Esophagus squamous epithelium (tissue), 5 donors: Measurements from ENCODE around the gene TNS1. TPM values are rescaled to one million over a fixed set of nuclear protein-coding genes. Genes with fewer than 3 reads are reported as not detected.
"Not testable (repeated sequence)": the region's sequence is repeated elsewhere in the genome, so short reads cannot be mapped to it uniquely, and the experiment has no call there.

Source experiments
- DNase-seq: peaks from one replicate; lab custom pipeline; 2025; lab: John Stamatoyannopoulos, UW
- H3K27ac ChIP-seq, 4 donors: fragments of 200-600 bp; sonication (generic); one replicate each; pipeline ENCODE4 v1.5.1; 2016 to 2019; ENCODE audit warnings: mild to moderate bottlenecking in 1 of 4
- H3K27me3 ChIP-seq, 4 donors: fragments of 200-600 bp; sonication (generic); 1 replicate in 3 of 4; 2 replicates in 1 of 4; pipeline versions ENCODE4 v1.5.1 to v1.6.0; 2017 to 2021; ENCODE audit warnings: antibody characterized with exemption in 1 of 4
- H3K36me3 ChIP-seq, 3 donors: fragments of 200-600 bp; sonication (generic); one replicate each; pipeline ENCODE4 v1.5.1; 2016 to 2019
- H3K4me1 ChIP-seq, 3 donors: fragments of 200-600 bp; sonication (generic); one replicate each; pipeline ENCODE4 v1.5.1; 2017 to 2019
- H3K4me3 ChIP-seq, 4 donors: fragments of 200-600 bp; sonication (generic); 1 replicate in 3 of 4; 2 replicates in 1 of 4; pipeline ENCODE4 v1.5.1; 2016 to 2019; ENCODE audit warnings: mild to moderate bottlenecking in 2 of 4, moderate library complexity in 1 of 4
- H3K9me3 ChIP-seq, 3 donors: fragments of 200-600 bp; sonication (generic); one replicate each; pipeline ENCODE4 v1.5.1; 2016 to 2019
- POLR2A ChIP-seq, 4 donors: fragments of 450-650 bp; IDR thresholded peaks; one replicate each; pipeline ENCODE4 v1.6.1; 2017; ENCODE audit warnings: antibody characterized with exemption in 4 of 4, mild to moderate bottlenecking in 4 of 4, moderate library complexity in 3 of 4
- WGBS, 2 donors: methylation state at CpG; one replicate each; pipeline ENCODE4 v1.1.5; 2018; 5-methylcytosine and 5-hydroxymethylcytosine counted together
- intact Hi-C: fragments of 100-400 bp; cut with DNase I; formaldehyde crosslinking; loops from one replicate; pipeline ENCODE4 v1.15.0; 2022
- total RNA-seq, 4 donors: library from RNA; depleted of rRNA; stranded (reverse); fragments of >200 nt; gene quantifications; one replicate each; pipeline ENCODE4 v1.1.0, GENCODE V29; 2016
- TF ChIP-seq, protein P1 (sequence below), 6 experiments: fragments of 450-650 bp in 4 of 6; fragments of 200-600 bp in 2 of 6; sonication (generic) in 2 of 6; IDR thresholded peaks; one replicate each; pipeline ENCODE4 v1.5.1; 2016 to 2019; ENCODE audit warnings: antibody characterized with exemption in 6 of 6, mild to moderate bottlenecking in 4 of 6, moderate library complexity in 4 of 6
- donor health status: DM: yes; HTN: yes; CAD: no.

Gene TNS1
- total RNA-seq, 4 donors from 2014 or later = 34.7 to 201 (median 59.2) TPM

DNA sequence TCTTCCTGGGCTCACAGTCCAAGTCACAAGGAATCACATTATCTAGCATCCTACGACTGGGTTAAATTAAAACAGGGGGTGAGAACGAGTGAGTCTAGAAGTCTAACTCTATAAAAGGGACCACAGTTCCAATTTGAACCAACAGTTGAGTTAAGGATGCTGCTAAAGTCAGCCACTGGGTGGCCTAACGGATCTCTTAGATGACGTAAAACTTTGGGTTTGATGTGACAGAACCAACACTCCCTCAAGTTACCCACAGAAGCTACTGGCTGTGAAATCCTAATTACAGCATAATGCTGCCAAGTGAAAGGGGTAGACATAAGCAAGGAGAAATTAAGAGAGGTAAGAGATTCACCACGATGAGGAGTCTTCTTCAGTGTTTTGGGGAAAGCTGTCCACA lies 33.6 kb upstream of the TNS1 start:
- no peak overlapping the region for H3K27ac ChIP-seq
- intact Hi-C loops = no loop called here
- DNase-seq = no peak

DNA sequence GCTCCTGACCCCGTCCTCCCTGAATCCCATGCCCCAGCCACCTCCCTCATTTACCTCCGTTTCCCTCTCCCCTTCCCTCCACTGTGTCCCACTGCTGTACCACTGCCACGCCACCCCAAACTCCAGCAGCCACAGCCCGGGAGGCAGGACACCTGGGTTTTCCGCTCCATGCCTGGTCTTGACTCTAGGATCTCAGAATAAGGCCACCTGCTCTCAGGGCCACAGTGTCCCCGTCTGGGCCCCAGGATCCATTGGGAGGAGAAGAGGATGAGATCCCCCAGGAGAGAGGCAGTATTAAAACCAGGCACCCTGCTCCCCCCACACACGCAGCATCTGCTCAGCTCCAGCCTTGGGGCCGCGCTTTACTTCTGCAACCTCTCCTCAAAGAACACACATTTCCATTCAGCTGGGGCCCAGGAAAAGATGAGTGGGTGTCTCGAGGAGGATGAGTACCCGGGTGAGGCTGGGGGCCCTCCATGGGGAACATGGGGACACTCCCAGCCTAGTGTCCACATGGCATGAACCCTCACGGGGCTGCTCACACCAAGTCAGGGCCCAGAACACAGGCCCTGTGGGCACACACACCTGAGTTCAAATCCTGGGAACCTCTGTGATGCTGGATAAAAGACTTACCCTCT lies 32.8 kb upstream of the TNS1 start:
- Histone ChIP-seq H3K4me1 (peaks cover 8 to 48% (median 17%) of the 10 kb centered on the region in 3 donors), H3K9me3 (no peaks in the 10 kb centered on the region), H3K4me3 (no peak overlapping the region), H3K27me3 (peaks cover 0 to 19% (median 0%) of the 10 kb centered on the region in 4 donors), H3K27ac (no peak overlapping the region), H3K36me3 (no peaks in the 10 kb centered on the region)
- intact Hi-C loops = no loop called here
- DNase-seq = no peak
- WGBS, 2 donors = 69 to 79% methylated on average over 7 to 9 of the region's 12 CpGs
- TF ChIP-seq, protein P1, sequence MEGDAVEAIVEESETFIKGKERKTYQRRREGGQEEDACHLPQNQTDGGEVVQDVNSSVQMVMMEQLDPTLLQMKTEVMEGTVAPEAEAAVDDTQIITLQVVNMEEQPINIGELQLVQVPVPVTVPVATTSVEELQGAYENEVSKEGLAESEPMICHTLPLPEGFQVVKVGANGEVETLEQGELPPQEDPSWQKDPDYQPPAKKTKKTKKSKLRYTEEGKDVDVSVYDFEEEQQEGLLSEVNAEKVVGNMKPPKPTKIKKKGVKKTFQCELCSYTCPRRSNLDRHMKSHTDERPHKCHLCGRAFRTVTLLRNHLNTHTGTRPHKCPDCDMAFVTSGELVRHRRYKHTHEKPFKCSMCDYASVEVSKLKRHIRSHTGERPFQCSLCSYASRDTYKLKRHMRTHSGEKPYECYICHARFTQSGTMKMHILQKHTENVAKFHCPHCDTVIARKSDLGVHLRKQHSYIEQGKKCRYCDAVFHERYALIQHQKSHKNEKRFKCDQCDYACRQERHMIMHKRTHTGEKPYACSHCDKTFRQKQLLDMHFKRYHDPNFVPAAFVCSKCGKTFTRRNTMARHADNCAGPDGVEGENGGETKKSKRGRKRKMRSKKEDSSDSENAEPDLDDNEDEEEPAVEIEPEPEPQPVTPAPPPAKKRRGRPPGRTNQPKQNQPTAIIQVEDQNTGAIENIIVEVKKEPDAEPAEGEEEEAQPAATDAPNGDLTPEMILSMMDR (IDR thresholded peaks at IDR 0.05) = no peak
- TF ChIP-seq POLR2A (IDR thresholded peaks at IDR 0.05) = no peak

More for the DNA sequence above, 33.6 kb upstream of the TNS1 start:
- Histone ChIP-seq H3K27me3 (peaks cover 0 to 19% (median 0%) of the 10 kb centered on the region in 4 donors), H3K4me3 (no peak overlapping the region), H3K9me3 (no peaks in the 10 kb centered on the region), H3K4me1 (peaks cover 8 to 41% (median 16%) of the 10 kb centered on the region in 3 donors), H3K36me3 (no peaks in the 10 kb centered on the region)
- 77 to 79% methylated on average over 5 of the region's 5 CpGs for WGBS, 2 donors
- TF ChIP-seq, protein P1 (IDR thresholded peaks at IDR 0.05) = no peak
- TF ChIP-seq POLR2A (IDR thresholded peaks at IDR 0.05) = no peak

DNA sequence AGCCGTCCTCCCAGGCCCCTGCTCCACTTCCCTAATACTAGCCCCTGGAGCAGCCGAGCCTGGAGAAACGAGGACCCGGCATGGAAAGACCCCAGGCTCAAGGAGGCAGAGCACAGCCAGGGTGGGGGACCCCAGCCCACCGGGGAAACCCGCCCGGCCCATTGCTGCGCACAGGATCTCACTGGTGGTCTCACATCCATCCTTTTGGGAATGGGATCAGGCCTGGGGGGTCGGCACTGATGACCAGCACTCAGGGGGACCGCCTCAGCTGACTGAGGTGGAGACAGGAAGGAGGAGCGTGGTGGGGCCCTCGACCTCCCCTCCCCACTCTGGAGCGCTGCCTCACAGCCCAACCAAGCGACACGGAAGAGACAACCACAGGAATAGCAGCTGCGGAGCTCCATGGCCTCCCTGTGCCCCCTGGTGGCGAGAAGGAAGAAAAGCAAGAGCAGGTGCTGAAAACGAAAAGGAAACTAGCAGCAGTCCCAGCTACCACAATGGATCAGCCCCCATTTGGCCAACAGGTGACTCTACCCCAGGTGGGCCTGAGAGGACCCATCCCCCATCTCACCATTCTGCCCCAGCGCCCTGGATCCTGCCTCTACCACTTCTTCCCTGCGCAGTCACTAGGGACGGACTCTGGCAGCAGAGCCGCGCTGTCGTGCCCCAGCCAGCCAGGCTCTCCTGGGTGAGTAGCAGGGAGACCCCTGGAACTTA lies 31.9 kb upstream of the TNS1 start:
- DNase-seq, H3K27ac ChIP-seq, H3K36me3 ChIP-seq, H3K9me3 ChIP-seq, intact Hi-C loops: not testable (repeated sequence)
- 7 to 30% methylated on average over 6 to 10 of the region's 24 CpGs for WGBS, 2 donors
- TF ChIP-seq, protein P1 (IDR thresholded peaks at IDR 0.05) = peak in 4 of 6 experiments; percentile 67 to 76 (median 72)
- Histone ChIP-seq H3K4me1 (peaks cover 15 to 57% (median 21%) of the 10 kb centered on the region in 3 donors), H3K4me3 (peak overlapping the region in 2 of 4 donors; percentile 19 to 50), H3K27me3 (peaks cover 0 to 19% (median 0%) of the 10 kb centered on the region in 4 donors)

DNA sequence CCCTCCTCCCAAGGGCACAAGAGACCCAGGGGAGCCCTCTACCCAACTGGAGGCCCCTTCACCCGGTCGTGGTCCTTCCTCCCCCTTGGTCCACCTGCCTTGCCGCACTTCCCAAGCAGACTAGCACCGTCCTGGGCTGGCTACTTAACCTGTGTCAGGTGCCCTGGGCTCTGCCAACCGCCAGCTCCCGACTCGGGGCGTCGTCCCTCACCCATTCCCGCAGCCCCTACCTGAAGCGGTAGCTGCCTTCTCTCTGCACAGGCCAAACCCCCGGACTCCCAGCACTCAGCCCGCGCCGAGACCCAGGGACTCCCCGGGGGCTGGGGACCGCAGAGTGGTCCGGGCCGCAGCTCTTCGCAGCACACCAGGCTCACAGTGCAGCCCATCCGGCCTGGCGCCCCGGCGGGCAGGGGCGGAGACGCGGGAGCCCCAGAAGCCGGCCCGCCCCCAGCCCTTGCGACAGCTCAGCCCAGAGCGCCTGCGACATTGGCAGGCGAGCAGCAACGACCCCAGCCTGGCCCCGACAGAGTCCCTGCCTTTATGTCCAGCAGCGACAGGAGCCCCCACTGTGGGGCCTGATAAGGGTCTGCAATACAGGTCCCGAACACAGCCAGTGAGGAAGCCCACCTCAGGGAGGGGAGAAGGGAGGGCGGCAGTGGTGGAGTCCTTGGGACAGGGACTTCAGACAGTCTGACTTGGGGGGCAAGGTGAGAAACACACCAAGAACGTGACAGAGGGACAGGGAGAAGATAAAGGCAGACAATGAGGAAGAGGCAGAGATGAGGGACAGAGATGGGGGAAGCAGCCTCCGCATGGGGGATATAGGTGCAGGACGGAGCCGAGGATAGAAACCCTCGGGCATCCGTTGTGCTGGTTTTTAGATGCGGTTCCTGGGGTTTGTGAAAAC lies 31.0 kb upstream of the TNS1 start:
- DNase-seq = no peak
- intact Hi-C loops = no loop called here
- TF ChIP-seq, protein P1 (IDR thresholded peaks at IDR 0.05) = no peak
- no peak for TF ChIP-seq POLR2A (IDR thresholded peaks at IDR 0.05)
- H3K27me3 ChIP-seq = peaks cover 0 to 19% (median 0%) of the 10 kb centered on the region in 4 donors
- H3K27ac ChIP-seq = peak overlapping the region in 1 of 4 donors; percentile 10
- peaks cover 22 to 65% (median 29%) of the 10 kb centered on the region in 3 donors for H3K4me1 ChIP-seq
- H3K4me3 ChIP-seq = peak overlapping the region in 2 of 4 donors; percentile 19 to 50
- no peaks in the 10 kb centered on the region for H3K9me3 ChIP-seq
- no peaks in the 10 kb centered on the region for H3K36me3 ChIP-seq
- 39 to 51% methylated on average over 16 to 22 of the region's 45 CpGs for WGBS, 2 donors
